ENCODE measurements around the gene TICRR. TPM values are rescaled to one million over a fixed set of nuclear protein-coding genes. Genes with fewer than 3 reads are reported as not detected.

Gene TICRR
- polyA plus RNA-seq, 2 donors, result 4.4 to 6.6 TPM

DNA sequence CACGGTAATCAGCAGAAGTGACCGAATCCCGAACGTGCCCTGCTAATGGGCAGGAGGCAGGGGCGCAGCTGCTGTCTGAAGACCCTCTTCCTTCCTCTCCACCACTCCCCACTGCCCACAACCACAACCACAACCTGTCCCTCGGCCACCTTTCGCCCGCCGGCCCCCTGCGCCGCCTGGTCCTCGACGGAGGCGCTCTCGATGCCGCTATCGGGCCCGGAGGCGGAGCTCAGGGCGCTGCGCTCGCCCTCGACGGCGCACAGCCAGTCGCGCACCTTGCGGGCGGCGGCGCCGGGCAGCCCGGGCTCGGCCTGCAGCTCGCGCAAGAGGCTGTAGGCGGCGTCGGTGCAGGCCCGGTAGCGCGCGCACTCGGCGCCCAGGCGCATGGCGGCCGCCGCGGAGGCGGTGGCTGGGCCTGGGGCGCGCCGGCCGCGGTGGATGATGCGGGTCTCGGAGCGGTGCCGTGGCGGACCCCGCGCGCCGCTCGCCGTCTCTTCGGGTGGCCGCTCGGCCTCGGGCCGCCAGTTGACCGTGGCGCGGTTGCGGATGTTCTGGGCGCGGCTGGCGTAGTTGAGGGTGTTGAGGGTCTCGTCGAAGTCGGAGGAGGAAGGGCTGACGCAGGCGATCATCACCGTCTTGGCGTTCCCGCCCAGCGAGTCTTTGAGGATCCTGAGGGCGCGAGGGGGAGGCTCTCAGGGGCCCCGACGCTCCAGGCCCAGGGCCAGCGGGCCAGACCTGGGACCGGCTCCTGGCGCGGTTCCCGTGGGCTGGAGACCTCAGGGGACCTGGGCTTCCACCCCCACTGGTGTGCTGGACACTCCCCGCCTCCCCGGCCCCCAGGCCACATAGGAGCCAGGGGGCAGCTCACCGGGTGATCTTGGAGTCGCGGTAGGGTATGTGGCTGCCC is 73.1 kb downstream of the TICRR start:
- 87 to 90% methylated on average over 93 to 102 of the region's 102 CpGs for WGBS, 2 donors
- no peaks in the 10 kb centered on the region for H3K9me3 ChIP-seq (ENCODE audit: control insufficient read depth in 2 of 2, insufficient read depth in 1 of 2, low read depth in 1 of 2, low read length in 1 of 2)
- H3K36me3 ChIP-seq (ENCODE audit: control insufficient read depth in 2 of 2, insufficient read depth in 2 of 2, low read length in 1 of 2), result no peaks in the 10 kb centered on the region
- no peaks in the 10 kb centered on the region for H3K27me3 ChIP-seq (ENCODE audit: control insufficient read depth in 1 of 2, insufficient read depth in 2 of 2, low read length in 2 of 2)
- H3K4me1 ChIP-seq (ENCODE audit: control insufficient read depth in 2 of 2, insufficient read depth in 2 of 2, low read length in 1 of 2), result peaks cover 0 to 2% of the 10 kb centered on the region in 2 donors
- no peak overlapping the region for H3K4me3 ChIP-seq (ENCODE audit: low read depth in 1 of 2, low read length in 2 of 2)
- no peak overlapping the region for H3K27ac ChIP-seq (ENCODE audit: low read depth in 2 of 2, low read length in 1 of 2)

- 96 to 97% methylated on average over 35 to 37 of the region's 37 CpGs for WGBS, 2 donors
- Histone ChIP-seq H3K9me3 (ENCODE audit: control insufficient read depth in 2 of 2, insufficient read depth in 1 of 2, low read depth in 1 of 2, low read length in 1 of 2) (no peaks in the 10 kb centered on the region), H3K36me3 (ENCODE audit: control insufficient read depth in 2 of 2, insufficient read depth in 2 of 2, low read length in 1 of 2) (no peaks in the 10 kb centered on the region), H3K27me3 (ENCODE audit: control insufficient read depth in 1 of 2, insufficient read depth in 2 of 2, low read length in 2 of 2) (no peaks in the 10 kb centered on the region), H3K4me3 (ENCODE audit: low read depth in 1 of 2, low read length in 2 of 2) (no peak overlapping the region), H3K27ac (ENCODE audit: low read depth in 2 of 2, low read length in 1 of 2) (no peak overlapping the region), H3K4me1 (ENCODE audit: control insufficient read depth in 2 of 2, insufficient read depth in 2 of 2, low read length in 1 of 2) (peaks cover 0 to 2% of the 10 kb centered on the region in 2 donors)
These were observed 73.8 kb downstream of the TICRR start for GRCh38 chr15:89649013-89649625.

DNA sequence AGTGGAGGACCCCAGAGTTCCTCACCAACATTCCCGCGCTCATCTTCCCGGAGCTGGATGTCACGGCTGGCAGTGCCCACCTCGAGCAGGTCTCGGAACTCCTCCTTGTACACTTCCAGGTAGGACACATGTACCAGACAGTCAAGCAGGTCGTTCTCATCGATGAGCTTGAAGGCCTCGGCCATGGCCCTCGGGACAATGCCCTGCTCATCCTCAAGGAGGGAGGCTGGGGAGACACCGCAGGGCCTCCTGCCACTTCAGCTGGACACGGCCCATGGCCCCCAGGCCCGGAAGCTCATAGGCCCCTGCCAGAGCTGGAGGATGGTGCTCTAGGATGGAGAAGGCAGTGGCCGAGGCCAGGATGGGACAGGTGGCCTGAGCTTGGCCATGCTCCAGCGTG is 74.4 kb downstream of the TICRR start:
- Histone ChIP-seq H3K27ac (ENCODE audit: low read depth in 2 of 2, low read length in 1 of 2) (no peak overlapping the region), H3K4me1 (ENCODE audit: control insufficient read depth in 2 of 2, insufficient read depth in 2 of 2, low read length in 1 of 2) (peaks cover 0 to 6% of the 10 kb centered on the region in 2 donors), H3K9me3 (ENCODE audit: control insufficient read depth in 2 of 2, insufficient read depth in 1 of 2, low read depth in 1 of 2, low read length in 1 of 2) (no peaks in the 10 kb centered on the region), H3K36me3 (ENCODE audit: control insufficient read depth in 2 of 2, insufficient read depth in 2 of 2, low read length in 1 of 2) (no peaks in the 10 kb centered on the region), H3K27me3 (ENCODE audit: control insufficient read depth in 1 of 2, insufficient read depth in 2 of 2, low read length in 2 of 2) (no peaks in the 10 kb centered on the region), H3K4me3 (ENCODE audit: low read depth in 1 of 2, low read length in 2 of 2) (no peak overlapping the region)
- WGBS, 2 donors, result 93 to 94% methylated on average over 15 of the region's 15 CpGs

GRCh38 chr15:89652131-89652530 is 76.9 kb downstream of the TICRR start:
- Histone ChIP-seq H3K9me3 (ENCODE audit: control insufficient read depth in 2 of 2, insufficient read depth in 1 of 2, low read depth in 1 of 2, low read length in 1 of 2) (no peaks in the 10 kb centered on the region), H3K27ac (ENCODE audit: low read depth in 2 of 2, low read length in 1 of 2) (no peak overlapping the region), H3K4me3 (ENCODE audit: low read depth in 1 of 2, low read length in 2 of 2) (no peak overlapping the region), H3K4me1 (ENCODE audit: control insufficient read depth in 2 of 2, insufficient read depth in 2 of 2, low read length in 1 of 2) (peaks cover 3 to 10% of the 10 kb centered on the region in 2 donors), H3K36me3 (ENCODE audit: control insufficient read depth in 2 of 2, insufficient read depth in 2 of 2, low read length in 1 of 2) (no peaks in the 10 kb centered on the region), H3K27me3 (ENCODE audit: control insufficient read depth in 1 of 2, insufficient read depth in 2 of 2, low read length in 2 of 2) (peaks cover 0 to 2% of the 10 kb centered on the region in 2 donors)
- 78 to 83% methylated on average over 7 of the region's 7 CpGs for WGBS, 2 donors

- Histone ChIP-seq H3K36me3 (ENCODE audit: control insufficient read depth in 2 of 2, insufficient read depth in 2 of 2, low read length in 1 of 2) (no peaks in the 10 kb centered on the region), H3K27me3 (ENCODE audit: control insufficient read depth in 1 of 2, insufficient read depth in 2 of 2, low read length in 2 of 2) (peaks cover 0 to 2% of the 10 kb centered on the region in 2 donors), H3K27ac (ENCODE audit: low read depth in 2 of 2, low read length in 1 of 2) (no peak overlapping the region), H3K4me3 (ENCODE audit: low read depth in 1 of 2, low read length in 2 of 2) (no peak overlapping the region), H3K4me1 (ENCODE audit: control insufficient read depth in 2 of 2, insufficient read depth in 2 of 2, low read length in 1 of 2) (peaks cover 3 to 8% of the 10 kb centered on the region in 2 donors), H3K9me3 (ENCODE audit: control insufficient read depth in 2 of 2, insufficient read depth in 1 of 2, low read depth in 1 of 2, low read length in 1 of 2) (no peaks in the 10 kb centered on the region)
- WGBS, 2 donors, result 80 to 85% methylated on average over 16 of the region's 16 CpGs
These were observed 77.4 kb downstream of the TICRR start for GRCh38 chr15:89652666-89653065.

DNA sequence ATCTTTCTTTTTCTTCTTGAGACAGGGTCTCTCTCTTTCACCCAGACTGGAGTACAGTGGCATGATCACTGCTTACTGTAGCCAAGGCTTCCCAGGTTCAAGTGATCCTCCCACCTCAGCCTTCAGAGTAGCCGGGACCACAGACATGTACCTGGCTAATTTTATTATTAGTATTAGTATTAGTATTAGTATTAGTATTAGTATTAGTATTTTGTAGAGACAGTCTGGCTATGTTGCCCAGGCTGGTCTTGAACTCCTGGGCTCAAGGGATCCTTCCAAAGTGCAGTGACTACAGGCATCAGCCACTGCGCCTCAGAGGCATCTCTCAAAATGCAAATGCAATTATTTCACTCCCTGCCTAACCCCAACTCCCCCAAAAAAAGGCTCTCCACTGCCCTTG is 78.3 kb downstream of the TICRR start:
- WGBS, 2 donors, result 94 to 98% methylated on average over 2 of the region's 2 CpGs
- H3K27me3 ChIP-seq (ENCODE audit: control insufficient read depth in 1 of 2, insufficient read depth in 2 of 2, low read length in 2 of 2), result peaks cover 0 to 2% of the 10 kb centered on the region in 2 donors
- H3K4me3 ChIP-seq (ENCODE audit: low read depth in 1 of 2, low read length in 2 of 2), result no peak overlapping the region
- H3K36me3 ChIP-seq (ENCODE audit: control insufficient read depth in 2 of 2, insufficient read depth in 2 of 2, low read length in 1 of 2), result no peaks in the 10 kb centered on the region
- H3K27ac ChIP-seq (ENCODE audit: low read depth in 2 of 2, low read length in 1 of 2), result no peak overlapping the region
- H3K9me3 ChIP-seq (ENCODE audit: control insufficient read depth in 2 of 2, insufficient read depth in 1 of 2, low read depth in 1 of 2, low read length in 1 of 2), result no peaks in the 10 kb centered on the region
- H3K4me1 ChIP-seq (ENCODE audit: control insufficient read depth in 2 of 2, insufficient read depth in 2 of 2, low read length in 1 of 2), result peaks cover 3 to 8% of the 10 kb centered on the region in 2 donors

DNA sequence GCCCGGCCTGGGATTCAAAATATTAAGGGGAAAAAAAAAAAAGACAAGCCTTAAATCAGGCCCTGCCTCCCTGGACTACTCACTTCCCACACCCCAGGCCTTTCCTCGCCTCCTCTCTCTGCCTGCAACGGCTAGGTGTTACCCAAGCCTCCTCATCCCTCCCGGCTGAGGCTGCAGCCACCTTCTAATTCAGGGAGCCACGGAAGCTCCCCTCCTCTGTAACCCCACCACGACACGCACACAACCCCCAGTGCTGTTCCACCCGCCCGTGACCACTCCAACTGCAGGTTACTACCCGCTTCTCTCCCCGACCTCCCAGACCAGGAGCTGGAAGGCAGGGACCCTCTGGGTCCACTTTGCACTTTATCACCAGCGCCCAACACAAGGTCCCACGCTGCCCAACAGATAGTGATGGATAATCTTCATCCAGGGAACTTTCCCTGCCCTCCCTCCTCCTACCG is 79.1 kb downstream of the TICRR start:
- 39 to 52% methylated on average over 14 of the region's 14 CpGs for WGBS, 2 donors
- Histone ChIP-seq H3K36me3 (ENCODE audit: control insufficient read depth in 2 of 2, insufficient read depth in 2 of 2, low read length in 1 of 2) (no peaks in the 10 kb centered on the region), H3K27ac (ENCODE audit: low read depth in 2 of 2, low read length in 1 of 2) (no peak overlapping the region), H3K27me3 (ENCODE audit: control insufficient read depth in 1 of 2, insufficient read depth in 2 of 2, low read length in 2 of 2) (peaks cover 0 to 2% of the 10 kb centered on the region in 2 donors), H3K9me3 (ENCODE audit: control insufficient read depth in 2 of 2, insufficient read depth in 1 of 2, low read depth in 1 of 2, low read length in 1 of 2) (no peaks in the 10 kb centered on the region), H3K4me3 (ENCODE audit: low read depth in 1 of 2, low read length in 2 of 2) (peak overlapping the region; percentile 56 to 60), H3K4me1 (ENCODE audit: control insufficient read depth in 2 of 2, insufficient read depth in 2 of 2, low read length in 1 of 2) (peaks cover 3 to 8% of the 10 kb centered on the region in 2 donors)

DNA sequence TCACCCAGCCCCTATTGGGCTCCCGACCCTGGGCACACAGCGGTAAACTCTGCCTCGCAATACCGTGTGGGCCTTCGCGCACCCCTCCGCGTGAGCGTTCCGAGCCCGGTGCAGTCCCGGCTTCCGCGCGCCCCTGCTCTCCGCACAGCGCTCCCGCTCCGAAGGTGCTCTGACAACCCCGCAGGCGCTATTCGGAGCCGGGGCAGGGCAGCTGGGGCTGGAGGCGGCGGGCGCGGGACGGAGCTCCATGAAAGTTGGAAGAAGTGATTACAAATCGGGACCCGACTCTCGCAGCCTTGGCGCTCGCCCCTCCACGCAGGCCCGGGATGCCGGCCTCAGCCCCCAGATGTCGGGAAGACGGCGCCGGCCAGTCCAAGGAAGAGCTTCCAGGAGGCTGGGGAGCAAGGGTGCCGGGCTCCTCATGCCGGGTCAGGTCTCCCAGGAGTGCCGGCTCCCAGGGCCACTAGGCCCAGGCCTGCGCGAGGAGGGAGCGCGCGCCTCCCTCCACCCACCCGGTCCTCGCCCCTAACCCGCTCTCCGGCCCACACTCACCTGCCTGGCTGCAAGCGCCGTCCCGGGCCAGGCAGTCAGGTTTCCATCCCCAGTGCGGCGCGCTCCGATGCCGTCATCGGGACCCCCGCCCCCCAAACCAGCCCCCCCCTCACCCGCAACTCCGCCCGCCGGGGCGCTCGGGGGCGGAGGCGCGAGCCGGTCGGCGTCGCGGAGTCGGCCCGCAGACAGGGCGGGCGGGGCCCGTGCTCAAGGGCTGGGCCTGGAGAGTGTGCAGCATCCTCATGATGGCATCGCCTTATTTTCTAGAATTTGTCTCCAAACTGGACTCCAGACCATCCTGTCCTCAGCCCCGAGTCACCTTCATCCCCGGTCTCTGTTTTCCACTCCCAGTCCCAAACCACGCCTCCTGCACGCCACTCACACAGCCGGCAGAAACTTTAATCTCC is 79.9 kb downstream of the TICRR start, which contains the start of gene KIF7:
Gene KIF7, minus strand, starts transcription at position 621 of the 959 bp plus-strand sequence. CDS start 2,537 bp downstream, outside the sequence.
- WGBS, 2 donors, result 1 to 2% methylated on average over 82 to 87 of the region's 87 CpGs
- peak within 1 kb of the TSS in 1 of 2 donors; percentile 45 for H3K27ac ChIP-seq (ENCODE audit: low read depth in 2 of 2, low read length in 1 of 2)
- peaks cover 3 to 8% of the 10 kb centered on the region in 2 donors for H3K4me1 ChIP-seq (ENCODE audit: control insufficient read depth in 2 of 2, insufficient read depth in 2 of 2, low read length in 1 of 2)
- H3K27me3 ChIP-seq (ENCODE audit: control insufficient read depth in 1 of 2, insufficient read depth in 2 of 2, low read length in 2 of 2), result peaks cover 0 to 2% of the 10 kb centered on the region in 2 donors
- no peaks in the 10 kb centered on the region for H3K36me3 ChIP-seq (ENCODE audit: control insufficient read depth in 2 of 2, insufficient read depth in 2 of 2, low read length in 1 of 2)
- H3K4me3 ChIP-seq (ENCODE audit: low read depth in 1 of 2, low read length in 2 of 2), result peak within 1 kb of the TSS; percentile 56 to 60
- H3K9me3 ChIP-seq (ENCODE audit: control insufficient read depth in 2 of 2, insufficient read depth in 1 of 2, low read depth in 1 of 2, low read length in 1 of 2), result no peaks in the 10 kb centered on the region
